Retinal pigment epithelial cell (primary cell): ENCODE results near the gene S100A3.

Source experiments
- DNase-seq: peaks from one replicate; pipeline ENCODE4 v3.0.0-alpha.2; 2010; ENCODE audit warnings: low read depth
- H3K4me3 ChIP-seq: 2 replicates; pipeline ENCODE4 v1.5.1; 2011; ENCODE audit warnings: mild to moderate bottlenecking, low read length, control low read depth, moderate library complexity
- TF ChIP-seq, protein P1 (sequence below): conservative IDR thresholded peaks from 2 replicates; pipeline ENCODE4 v1.5.1; 2011; ENCODE audit warnings: low read depth, low read length, control low read depth, inconsistent platforms

Gene S100A3

DNA sequence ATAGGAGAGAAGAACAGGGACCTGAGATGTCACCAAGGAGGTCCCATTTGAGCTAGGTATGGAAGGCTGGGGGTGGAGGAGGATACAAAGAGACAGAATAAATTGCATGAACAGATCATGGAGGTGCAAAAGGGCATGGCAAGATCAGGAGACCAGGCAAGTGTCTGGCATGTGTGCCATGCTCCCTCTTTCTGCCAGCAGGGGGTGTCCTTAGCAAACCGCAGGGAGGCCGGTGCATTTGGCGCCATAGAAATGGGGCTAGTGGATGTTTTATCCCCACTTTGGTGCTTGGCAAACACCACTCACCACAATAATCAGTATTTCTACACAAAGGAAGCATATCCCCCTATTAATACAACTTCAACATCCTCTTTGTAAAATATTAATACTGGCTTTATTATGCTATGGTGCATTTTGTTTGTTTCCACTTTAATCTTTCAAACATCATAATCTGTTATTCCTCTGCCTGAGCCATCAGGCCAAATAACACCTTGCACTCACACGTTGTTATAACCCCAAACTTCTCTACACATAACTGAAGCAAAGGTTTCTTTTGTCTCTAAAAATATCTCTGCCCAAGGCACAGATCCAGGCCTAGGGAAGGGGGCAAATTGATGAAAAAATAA, 39.2 kb downstream of the S100A3 start:
- H3K4me3 ChIP-seq, result no peak overlapping the region
- TF ChIP-seq, protein P1, sequence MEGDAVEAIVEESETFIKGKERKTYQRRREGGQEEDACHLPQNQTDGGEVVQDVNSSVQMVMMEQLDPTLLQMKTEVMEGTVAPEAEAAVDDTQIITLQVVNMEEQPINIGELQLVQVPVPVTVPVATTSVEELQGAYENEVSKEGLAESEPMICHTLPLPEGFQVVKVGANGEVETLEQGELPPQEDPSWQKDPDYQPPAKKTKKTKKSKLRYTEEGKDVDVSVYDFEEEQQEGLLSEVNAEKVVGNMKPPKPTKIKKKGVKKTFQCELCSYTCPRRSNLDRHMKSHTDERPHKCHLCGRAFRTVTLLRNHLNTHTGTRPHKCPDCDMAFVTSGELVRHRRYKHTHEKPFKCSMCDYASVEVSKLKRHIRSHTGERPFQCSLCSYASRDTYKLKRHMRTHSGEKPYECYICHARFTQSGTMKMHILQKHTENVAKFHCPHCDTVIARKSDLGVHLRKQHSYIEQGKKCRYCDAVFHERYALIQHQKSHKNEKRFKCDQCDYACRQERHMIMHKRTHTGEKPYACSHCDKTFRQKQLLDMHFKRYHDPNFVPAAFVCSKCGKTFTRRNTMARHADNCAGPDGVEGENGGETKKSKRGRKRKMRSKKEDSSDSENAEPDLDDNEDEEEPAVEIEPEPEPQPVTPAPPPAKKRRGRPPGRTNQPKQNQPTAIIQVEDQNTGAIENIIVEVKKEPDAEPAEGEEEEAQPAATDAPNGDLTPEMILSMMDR, result peak; percentile 68
- no peak for DNase-seq

DNA sequence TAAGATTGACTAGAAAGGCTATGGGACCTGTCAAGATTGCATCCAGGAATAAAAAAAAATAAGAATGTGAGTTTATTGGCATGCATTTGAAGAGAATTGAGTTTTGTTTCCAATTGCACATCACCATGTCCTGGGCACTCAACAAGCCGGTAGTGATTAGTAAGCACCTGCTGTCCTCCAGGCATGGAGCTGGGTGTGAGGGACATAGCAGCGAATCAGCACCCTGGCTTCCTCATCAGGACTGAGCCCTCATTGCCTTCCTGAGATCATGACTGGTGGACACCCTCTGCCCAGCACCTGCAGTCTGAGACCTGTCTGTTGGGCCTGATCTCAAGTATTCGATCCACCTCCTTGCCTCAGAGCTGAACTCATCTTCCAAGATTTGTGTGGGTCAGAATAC, 40.0 kb downstream of the S100A3 start:
- TF ChIP-seq, protein P1, result no peak
- H3K4me3 ChIP-seq, result no peak overlapping the region
- no peak for DNase-seq

DNA sequence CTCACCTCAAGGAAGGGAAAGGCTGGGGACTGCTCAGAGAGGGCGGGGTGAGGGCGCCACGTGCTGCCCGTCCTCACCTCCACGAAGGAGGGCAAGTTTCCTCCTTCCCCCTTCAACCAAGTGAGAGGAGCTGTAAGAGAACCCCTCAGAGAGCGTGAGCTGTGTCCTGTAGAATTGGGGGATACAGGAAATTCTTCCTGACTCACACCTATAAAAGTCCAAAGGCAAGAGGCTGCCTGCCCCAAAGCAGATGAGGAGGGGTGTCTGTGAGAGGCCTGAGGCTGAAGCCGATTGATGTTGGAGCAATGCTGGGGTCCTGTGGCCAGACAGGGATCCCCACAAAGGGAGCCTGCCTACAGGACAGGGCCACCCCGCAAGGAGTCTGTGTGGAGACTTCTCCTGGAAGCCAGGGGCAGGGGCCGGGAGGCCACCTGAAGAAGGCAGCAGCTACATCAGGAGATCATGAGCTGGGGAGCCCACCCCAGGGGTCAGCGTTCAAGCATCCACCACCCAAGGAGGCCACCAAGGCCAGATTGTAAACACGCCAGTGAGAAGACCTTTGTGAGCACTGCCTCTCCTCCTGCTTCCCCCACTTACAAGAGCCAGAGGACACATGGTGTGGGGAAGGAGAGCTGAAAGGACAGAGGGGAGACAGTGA, 41.0 kb downstream of the S100A3 start:
- no peak overlapping the region for H3K4me3 ChIP-seq
- no peak for DNase-seq
- TF ChIP-seq, protein P1, result no peak

DNA sequence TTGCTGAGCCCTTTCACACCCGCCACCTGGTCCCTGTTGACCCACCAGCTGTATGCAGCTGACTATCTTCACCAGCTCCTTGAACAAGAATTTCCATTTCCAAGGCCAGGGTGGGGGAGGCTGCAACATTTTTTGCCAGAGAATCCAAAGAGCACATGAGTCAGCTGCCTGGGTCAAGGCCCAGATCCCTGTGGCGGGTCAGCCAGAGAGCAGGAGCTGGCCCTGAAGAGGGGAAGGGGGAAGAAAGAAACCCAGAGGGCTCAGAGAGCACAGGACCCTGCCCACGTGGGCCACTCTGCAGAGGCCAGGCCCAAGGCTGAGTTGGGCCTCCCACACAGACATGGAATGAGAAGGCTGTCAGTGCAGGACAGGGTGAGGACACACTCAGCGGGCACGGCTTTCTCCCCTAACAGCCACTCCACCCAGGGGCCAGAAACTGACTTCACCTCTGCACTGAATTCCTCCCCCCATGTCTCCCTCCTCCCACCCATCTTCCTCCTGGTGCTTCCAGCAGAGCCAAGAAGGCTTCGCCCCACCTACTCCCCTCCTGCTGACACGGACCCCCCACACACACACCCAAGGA, 42.1 kb downstream of the S100A3 start:
- TF ChIP-seq, protein P1, result no peak
- DNase-seq, result peak; percentile 61
- H3K4me3 ChIP-seq, result no peak overlapping the region

DNA sequence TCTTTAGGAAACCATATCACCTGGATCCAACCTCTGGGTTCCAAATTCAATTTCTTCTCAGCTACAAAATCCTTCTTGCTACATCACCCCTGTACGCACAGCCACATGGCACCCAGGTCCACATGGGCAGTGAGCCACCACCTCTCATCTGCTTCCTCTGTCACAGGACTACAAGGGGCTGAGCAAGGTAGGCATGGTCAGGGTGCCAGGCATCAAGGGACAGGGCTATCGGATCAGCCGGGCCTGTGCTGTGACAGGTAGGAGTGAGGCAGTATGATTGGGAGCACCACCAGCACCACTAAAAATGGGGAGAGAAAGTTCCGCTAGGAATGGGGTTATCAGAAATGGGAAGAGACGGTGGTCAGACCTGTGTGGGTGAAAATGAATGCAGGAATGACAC, 42.7 kb downstream of the S100A3 start:
- no peak overlapping the region for H3K4me3 ChIP-seq
- DNase-seq, result no peak
- TF ChIP-seq, protein P1, result no peak

DNA sequence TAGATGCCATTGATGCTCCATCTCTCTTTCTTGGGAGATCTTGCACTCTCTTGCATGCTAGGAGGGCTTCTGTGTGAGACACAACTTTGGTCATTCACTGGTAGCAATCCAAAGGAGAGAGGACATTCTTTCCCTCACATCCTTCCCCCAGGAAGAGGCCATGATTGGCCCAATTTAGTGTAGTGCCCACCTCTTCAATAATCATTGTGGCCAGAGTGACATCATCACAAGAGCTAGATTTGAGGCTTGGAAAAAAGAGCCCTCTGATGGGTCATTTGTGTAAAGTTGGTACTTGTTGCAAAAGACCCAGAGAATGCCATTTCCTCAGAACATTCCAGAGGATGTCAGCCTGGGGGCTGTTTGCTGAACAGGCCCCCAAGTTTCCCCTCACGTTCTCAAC, 43.5 kb downstream of the S100A3 start:
- no peak for DNase-seq
- no peak overlapping the region for H3K4me3 ChIP-seq
- TF ChIP-seq, protein P1, result no peak

DNA sequence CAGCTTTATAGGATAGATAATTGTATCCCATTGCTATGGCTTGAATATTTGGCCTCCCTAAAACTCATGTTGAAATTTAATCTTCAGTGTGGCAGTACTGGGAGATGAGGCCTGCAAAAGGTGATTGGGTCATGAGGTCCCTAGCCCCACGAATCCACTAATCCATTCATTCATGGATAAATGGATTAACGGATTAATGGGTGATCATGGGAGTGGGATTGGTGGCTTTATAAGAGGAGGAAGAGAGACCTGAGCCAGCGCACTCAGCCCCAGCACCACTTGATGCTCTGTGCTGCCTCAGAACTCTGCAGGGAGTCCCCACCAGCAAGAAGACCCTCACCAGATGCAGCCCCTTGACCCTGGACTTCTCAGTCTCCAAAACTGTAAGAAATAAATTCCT, 45.3 kb downstream of the S100A3 start:
- peak overlapping the region; percentile 29 for H3K4me3 ChIP-seq
- DNase-seq, result peak; percentile 64
- TF ChIP-seq, protein P1, result no peak
